Stimulated activated CD8-positive, alpha-beta memory T cell treated with anti-CD3 and anti-CD28 coated beads, Interleukin-12 subunit alpha, Interleukin-12 subunit beta, amount 100 ng/mL, for 24 hours (primary cell): ENCODE results near the gene HSPB9.
"Not testable (repeated sequence)": the region's sequence is repeated elsewhere in the genome, so short reads cannot be mapped to it uniquely, and the experiment has no call there.

Source experiments
- DNase-seq: peaks from one replicate; pipeline ENCODE4 v3.0.0-alpha.2; 2020; ENCODE audit errors: extremely low read depth

HSPB9 gene

GRCh38 chr17:42143138-42143537, 20.5 kb downstream of the HSPB9 start:
- not testable (repeated sequence) for DNase-seq

DNA sequence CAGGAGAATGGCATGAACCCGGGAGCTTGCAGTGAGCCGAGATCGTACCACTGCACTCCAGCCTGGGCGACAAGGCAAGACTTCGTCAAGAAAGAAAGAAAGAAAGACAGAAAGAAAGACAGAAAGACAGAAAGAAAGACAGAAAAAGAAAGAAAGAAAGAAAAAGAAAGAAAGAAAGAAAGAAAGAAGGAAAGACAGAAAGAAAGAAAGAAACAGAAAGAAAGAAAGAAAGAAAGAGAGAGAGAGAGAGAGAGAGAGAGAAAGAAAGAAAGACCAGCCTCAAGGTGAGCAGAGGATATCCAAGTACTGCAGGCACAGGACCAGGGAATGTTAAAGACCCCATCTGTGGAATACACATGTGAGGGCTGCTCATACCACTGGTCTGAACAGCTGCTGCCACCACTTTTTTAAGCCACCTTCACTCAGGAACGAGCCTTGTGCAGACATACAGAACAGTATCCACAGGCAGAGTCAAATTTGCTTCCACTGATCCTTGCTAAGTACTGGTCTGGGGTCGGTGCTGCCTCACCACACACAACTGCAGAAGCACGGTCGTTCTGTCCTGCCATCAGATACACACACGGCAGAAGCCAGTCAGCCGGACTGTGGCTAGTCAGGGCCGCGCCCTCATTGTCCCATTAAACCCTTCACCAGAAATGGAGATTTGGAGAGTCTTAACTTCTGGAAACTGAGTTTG, 24.5 kb downstream of the HSPB9 start:
- DNase-seq: no peak

- DNase-seq: no peak
Observed at GRCh38 chr17:42153919-42154742, 31.5 kb downstream of the HSPB9 start.

- no peak for DNase-seq
Observed at GRCh38 chr17:42155614-42156045, 33.0 kb downstream of the HSPB9 start.

- DNase-seq: no peak
Observed at GRCh38 chr17:42159796-42160530, 37.4 kb downstream of the HSPB9 start.

- no peak for DNase-seq
Observed at GRCh38 chr17:42160531-42160910, 37.9 kb downstream of the HSPB9 start.

DNA sequence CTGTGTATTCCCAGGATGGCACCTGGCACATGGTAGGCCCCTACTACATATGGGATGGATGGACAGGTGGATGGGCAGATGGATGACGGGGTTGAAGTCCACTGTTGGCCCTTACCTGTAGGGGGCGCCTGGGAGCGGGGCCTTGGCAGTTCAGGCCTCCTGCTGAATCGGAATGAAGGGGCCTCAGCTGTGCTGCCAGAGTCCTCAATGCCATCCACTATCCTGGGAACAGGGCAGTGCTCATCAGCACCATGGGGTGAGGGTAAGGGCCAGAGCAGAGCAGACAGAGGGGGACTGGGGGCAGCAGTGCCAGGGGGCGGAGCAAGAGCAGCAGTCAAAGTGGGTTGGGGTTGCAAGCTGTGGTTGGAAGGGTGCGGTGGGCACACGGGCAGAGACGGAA, 40.5 kb downstream of the HSPB9 start:
- no peak for DNase-seq

- no peak for DNase-seq
Observed at GRCh38 chr17:42163696-42164407, 41.2 kb downstream of the HSPB9 start.

- no peak for DNase-seq
Observed at GRCh38 chr17:42165751-42166150, 43.1 kb downstream of the HSPB9 start.

DNA sequence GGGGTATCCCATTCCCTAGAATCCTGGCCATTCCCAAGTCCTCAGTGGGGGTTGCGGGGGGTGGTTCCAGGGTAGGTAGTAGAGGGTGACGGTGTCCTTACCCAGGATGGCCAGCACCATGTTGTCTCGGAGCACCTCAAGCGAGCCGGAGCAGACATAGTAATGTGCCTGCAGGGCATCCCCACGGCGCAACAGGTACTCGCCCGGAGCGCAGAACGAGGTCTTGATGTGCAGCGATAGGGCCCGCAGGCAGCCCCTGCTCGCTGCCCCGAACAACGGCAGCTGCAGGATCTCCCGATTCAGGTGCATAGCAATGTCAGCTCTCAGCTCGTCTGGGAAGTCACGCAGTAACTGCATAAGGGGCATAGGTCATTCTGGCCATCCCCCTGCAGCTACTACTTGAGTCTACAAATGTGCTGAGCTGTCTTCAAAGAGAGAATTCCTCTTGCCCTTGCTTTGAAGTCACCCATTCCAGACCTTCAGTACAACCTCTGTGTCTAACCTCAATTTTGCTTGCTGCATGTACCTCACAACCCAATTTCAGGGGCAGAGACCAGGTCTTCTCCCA, 43.7 kb downstream of the HSPB9 start:
- no peak for DNase-seq

GRCh38 chr17:42167807-42168206, 45.2 kb downstream of the HSPB9 start:
- no peak for DNase-seq

GRCh38 chr17:42169351-42169750, 46.7 kb downstream of the HSPB9 start:
- no peak for DNase-seq

DNA sequence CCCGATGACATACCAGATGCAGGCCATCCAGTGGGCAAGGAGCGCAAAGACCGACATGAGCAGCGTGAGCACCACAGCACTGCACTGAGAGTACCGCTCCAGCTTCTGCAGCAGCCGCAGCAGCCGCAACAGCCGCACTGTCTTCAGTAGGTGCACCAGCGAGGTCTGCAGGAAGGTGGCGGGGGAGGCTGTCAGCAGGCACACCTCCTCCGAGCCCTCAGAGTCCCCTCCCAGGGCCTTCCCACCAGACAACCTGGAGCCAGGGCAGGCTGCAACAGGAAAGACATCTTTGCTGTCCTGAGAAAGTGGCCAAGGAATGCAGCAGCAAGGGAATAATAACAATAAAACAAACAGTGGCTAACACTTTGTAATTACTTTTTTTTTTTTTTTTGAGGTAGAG, 49.2 kb downstream of the HSPB9 start:
- DNase-seq: no peak
